ENCODE data around the gene KIF2C. TPM values are rescaled to one million over a fixed set of nuclear protein-coding genes. Genes with fewer than 3 reads are reported as not detected.
"Not testable (repeated sequence)": the region's sequence is repeated elsewhere in the genome, so short reads cannot be mapped to it uniquely, and the experiment has no call there.

KIF2C gene
- total RNA-seq, 1 experiment from 2014 or later, result 82.2 TPM

DNA sequence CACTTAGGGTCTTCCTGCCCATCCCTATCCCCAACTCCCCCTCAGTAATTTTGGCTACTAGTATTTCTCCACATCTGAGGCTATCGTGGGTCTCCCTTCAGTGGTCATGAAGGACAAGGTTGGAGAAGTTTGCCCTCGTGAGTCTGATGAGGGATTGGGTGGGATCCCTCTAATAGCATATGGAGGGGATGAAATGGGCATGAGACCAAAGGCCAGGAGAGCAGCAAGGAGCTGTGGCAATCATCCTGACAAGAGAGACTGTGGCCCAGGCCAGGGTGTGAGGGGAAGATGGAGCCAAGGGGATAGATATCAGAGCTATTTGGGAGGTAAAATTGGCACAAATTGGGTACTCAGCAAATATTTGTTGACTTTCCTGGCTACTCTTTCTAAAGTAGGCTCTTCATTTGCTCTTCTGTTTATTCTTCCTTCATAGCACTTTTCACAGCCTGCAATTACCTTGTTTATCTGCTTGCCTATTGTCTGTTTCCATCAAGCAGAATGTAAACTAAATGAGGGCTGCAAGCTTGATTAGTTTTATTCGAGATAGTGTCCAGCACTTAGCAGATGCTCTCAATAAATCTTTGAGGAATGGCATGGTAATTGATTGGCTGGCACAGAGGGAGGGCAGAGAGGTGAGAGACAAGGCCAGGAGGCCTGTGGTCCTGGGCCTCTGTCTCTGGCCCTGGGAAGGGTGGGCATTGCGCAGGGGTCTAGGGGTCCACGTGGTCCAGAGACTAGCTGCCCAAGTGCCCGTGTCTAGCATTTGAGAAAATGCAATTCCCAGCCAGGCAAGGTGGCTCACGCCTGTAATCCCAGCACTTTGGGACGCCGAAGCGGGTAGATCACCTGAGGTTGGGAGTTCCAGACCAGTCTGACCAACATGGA lies 59.1 kb downstream of the KIF2C start:
- DNase-seq (ENCODE audit: low spot score), result no peak

DNA sequence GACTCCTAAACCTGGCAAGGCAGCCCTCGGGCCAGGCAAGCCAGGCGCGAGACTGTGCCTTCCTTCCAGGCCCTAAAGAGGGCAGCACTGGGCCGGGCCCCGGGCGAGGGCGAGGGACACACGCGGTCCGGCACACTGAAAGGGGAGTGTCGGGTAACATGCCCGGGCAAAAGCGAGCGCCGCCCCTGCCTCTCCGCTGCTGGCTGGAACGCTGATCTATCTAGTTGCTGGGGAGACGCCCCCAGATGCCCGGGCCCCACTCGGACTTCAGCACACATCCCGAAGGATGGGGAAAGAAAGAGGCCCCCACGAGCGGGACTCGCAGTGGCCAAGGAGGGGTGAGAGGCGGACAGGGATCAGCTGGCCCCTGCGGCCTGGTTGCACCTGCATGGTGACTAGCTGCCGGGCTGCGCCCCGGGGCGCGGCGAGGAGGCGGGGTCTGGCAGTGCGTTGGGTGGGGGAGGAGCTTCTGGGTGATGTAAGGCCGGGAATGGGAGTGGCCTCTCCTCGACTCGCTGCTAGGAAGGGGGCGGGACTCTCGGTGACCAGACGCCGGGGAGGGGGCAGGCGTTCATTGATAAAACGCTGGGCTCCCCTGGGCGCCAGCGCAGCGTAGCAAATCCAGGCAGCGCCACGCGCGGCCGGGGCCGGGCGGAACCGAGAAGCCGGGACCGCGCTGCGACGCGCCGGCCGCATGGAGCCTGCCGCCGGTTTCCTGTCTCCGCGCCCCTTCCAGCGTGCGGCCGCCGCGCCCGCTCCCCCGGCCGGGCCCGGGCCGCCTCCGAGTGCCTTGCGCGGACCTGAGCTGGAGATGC lies 60.3 kb downstream of the KIF2C start, which contains the start of gene PLK3:
Gene PLK3, plus strand, starts transcription at position 608 of the 815 bp plus-strand sequence. Its CDS starts 87 bp downstream, at position 695.
- peak; percentile 97 for DNase-seq (ENCODE audit: low spot score)

DNA sequence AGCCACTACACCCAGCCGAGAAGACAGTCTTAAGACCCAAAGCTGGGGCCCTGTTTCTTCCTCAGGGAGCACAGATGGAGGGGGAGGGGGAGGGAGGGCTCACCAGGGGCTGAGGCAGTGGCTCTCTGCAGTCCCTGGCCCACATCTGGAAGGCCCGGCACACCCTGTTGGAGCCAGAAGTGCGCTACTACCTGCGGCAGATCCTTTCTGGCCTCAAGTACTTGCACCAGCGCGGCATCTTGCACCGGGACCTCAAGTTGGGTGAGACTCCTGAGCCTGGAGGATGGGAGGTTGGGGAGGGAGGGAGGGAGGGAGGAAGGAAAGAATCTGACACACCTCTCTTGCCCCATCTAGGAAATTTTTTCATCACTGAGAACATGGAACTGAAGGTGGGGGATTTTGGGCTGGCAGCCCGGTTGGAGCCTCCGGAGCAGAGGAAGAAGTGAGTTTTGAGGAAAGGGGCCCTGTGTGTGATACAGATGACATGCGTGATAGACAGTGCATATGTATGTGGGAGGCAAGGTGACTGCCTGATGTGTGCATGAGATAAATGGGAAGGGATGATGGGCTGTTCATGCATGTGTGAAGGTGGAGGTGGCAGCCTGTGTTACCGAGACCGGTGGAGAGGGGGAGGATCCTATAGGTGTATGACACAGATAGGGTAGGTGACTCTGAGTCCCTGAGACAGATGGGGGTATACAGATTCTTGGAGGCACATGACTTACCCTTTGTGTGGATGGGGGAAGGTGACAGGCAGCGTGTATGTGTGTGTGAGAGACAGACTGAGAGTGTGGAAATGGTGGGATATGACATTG lies 62.1 kb downstream of the KIF2C start:
- no peak for DNase-seq (ENCODE audit: low spot score)

DNA sequence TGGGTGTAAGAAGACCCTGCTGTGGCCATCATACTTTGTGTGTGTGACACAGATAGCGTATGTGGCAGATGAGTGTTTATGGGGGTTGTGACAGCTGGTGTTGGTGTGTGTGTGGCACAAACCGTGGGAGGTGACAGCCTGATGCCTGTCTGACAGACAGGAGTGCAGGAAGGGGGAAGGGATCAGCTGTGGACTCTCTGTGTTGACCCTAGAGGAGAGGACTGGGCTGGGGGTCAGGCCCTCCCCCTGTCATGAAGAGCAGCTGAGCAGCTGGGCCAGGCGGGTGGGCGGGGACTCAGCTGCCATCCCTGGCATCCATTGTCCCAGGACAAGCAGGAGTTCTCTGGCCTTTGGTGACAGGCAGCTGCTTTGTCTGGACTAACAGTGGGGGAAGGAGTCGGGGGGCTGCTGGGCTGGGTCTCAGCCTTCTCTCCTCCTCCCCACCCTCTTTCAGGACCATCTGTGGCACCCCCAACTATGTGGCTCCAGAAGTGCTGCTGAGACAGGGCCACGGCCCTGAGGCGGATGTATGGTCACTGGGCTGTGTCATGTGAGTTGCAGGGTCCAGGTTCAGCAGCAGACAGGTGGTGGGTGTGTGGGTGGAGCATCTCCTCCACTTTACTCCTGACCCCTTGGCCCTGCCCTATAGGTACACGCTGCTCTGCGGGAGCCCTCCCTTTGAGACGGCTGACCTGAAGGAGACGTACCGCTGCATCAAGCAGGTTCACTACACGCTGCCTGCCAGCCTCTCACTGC lies 62.8 kb downstream of the KIF2C start:
- DNase-seq (ENCODE audit: low spot score), result no peak

DNA sequence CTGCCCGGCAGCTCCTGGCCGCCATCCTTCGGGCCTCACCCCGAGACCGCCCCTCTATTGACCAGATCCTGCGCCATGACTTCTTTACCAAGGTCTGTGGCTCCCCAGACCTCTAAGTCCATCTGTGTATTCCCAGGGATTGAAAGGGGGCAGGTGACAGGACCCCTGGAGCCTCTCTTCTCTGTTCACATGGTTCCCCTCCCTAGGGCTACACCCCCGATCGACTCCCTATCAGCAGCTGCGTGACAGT lies 63.4 kb downstream of the KIF2C start:
- no peak for DNase-seq (ENCODE audit: low spot score)

DNA sequence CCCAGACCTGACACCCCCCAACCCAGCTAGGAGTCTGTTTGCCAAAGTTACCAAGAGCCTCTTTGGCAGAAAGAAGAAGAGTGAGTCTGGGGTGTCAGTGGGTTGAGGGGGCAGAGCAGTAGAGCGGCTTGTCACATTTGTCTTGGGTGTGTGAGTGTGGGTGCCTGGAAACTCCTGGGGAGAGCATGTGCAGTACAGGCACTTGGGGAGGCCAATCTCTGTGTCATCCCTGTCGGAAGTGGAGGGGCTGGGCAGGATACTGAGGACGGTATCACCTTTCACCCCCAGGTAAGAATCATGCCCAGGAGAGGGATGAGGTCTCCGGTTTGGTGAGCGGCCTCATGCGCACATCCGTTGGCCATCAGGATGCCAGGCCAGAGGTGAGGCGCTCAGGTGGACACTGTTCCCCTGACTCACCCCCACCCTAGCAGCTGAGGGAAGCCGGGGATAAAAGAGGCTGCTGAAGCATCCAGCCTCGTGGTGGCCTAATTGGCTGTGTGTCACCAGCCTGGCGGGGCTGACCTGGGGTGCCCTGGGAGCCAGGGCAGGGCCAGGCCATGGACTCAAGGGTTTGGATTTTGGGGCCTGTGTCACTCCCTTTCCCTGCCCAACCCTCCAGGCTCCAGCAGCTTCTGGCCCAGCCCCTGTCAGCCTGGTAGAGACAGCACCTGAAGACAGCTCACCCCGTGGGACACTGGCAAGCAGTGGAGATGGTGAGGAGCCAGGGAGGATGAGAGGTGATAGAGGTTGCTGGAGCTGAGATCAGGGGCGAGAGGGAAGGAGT lies 63.9 kb downstream of the KIF2C start:
- DNase-seq (ENCODE audit: low spot score), result no peak

DNA sequence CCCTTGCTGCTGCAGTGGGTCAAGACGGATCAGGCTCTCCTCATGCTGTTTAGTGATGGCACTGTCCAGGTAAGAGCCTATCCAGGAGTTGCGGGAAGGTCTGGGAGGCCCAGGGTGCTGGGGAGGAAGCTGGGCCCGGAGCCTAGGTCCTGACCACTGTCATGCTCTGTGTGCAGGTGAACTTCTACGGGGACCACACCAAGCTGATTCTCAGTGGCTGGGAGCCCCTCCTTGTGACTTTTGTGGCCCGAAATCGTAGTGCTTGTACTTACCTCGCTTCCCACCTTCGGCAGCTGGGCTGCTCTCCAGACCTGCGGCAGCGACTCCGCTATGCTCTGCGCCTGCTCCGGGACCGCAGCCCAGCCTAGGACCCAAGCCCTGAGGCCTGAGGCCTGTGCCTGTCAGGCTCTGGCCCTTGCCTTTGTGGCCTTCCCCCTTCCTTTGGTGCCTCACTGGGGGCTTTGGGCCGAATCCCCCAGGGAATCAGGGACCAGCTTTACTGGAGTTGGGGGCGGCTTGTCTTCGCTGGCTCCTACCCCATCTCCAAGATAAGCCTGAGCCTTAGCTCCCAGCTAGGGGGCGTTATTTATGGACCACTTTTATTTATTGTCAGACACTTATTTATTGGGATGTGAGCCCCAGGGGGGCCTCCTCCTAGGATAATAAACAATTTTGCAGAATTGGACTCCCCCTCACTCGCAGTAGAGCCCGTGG lies 65.8 kb downstream of the KIF2C start:
- no peak for DNase-seq (ENCODE audit: low spot score)

DNA sequence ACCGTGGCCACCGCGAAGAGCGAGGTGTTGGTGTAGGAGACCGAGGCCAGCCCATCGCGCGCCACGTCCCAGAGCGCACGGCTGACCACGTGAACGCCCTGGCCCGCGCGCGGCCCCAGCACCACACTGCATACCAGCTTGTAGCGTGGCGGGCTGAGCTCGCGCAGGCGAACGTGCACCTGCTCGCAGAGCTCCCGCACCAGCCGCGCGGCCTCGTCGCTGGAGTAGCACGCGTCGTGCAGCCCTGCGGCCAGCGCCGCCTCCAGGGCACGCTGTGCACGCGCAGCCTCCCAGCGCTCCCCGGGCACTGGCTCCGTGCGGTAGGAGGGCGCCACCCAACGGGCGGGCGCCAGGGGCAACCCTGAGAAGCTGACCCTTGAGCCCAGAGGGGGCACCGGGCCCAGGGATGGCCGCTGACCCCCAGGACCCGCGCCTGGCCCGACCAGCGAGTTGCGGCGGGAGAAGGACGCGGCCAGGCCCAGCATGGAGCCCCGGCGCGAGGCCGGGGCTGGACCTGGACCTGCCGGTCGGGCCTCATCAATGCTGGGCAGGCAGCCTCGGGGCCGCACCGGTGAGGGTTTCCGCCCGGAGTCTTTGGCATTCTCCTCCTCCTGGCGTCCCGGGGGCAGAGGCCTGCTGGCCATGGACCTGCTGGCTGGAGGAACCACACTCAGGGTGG lies 66.5 kb downstream of the KIF2C start:
- no peak for DNase-seq (ENCODE audit: low spot score)

DNA sequence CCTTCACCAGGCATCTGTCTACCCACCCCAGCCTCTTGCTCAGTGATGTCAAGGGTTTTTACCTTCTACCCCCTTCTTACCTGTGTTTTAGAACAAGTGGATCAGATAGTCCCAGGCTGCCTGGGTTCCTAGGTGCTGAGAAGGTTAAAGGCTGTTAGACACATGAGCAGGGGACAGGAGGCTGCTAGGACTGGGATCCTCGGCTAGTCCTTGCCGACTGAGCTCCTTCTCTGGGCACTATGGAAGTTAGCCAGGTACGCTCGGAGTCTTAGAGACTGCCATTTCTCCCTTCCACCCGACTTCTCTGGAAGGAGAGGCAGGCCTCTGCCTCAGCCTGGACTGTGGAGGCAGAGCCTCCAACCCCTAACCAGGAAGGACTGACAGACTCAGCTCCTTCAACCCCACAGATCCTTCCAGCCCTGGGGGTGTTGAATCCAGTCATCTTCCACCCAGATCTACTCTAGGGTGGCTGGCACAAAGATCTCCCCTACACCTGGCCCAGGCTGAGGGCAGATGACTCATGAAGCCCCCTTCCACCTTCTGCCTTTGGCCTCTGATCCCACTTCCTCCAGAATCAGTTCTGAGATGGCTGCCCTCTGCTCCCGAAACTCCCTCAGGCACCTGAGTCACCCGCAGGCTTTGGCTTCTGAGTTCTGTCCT lies 67.2 kb downstream of the KIF2C start, which contains the start of gene DYNLT4:
Gene DYNLT4, minus strand, starts transcription at position 648 of the 660 bp plus-strand sequence. CDS start 683 bp downstream, outside the sequence.
- no peak for DNase-seq (ENCODE audit: low spot score)

DNA sequence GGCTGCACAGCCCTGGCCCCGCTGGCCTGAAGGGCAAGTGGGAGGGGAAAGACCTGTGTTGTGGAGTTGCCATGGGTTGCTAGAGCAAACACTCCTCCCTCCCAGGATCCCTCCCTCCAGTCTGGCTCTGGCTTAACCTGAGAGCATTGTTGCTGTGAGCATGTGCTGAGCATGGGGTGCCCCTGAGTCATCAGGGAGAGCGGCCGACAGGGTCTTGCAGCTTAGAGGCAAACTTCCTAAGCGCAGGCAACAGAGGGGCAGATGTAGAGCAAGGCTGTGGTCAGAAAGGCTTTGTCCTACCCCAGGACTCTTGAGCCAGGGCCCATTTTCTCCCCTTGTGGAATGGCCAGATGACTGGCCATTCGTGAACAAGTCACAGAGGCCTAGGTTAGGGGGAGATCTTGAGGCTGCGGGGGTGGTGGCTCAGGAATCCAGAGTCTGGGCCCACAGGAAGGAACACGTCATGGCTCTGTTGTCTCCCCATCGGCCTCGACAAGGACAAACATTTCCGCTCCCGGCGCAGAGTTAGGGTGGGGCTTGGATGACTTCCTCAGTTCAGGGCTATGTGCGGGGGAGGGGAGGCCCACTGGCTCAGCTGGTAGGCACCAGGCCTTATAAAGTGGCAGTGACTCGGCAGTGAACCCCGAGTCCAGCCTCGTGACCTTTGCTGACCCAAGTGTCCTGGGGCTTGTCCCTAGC lies 67.9 kb downstream of the KIF2C start:
- DNase-seq (ENCODE audit: low spot score), result peak; percentile 99

DNA sequence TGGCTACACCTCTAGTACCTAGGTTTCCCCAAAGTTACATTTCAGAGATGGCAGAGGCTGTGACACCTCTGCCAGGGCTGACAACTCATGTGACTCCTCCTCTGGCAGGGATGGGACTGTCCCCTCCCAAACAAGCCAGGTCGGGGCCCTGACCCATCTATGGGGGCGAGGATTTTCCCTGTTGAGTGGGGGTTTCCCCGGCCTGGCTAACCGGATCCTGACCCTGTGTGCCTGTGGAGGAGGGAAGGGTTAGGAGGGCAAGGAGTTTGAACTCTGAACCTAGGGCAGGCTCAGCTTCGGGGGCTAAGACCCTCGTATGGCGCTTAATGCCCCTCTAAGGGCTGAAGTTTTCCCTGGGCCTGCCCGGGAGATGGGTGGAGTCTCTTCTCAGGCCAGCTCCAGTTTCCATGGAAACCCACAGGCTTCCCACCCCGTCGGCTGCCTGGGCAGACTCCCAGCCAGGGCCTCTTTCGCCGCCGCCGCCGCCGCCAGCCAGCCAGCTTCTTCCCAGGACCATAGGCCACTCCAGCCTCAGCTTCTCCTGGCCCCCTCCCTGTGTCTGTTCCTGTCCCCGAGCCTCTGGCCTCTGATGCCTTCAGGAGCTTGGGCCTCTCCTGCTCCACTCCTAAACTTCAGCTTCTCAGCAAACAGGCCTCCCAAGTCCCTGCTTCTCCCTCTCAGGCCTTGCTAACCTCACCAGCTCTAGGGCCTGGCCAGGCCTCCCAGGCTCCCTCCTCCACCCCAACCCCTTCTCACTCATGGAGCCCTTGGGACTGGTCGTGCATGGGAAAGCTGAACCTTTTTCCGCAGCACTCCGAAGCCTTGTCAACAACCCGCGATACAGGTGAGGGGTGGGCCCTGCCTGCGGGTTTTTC lies 68.7 kb downstream of the KIF2C start, which contains the start of gene BTBD19:
Gene BTBD19, plus strand, starts transcription at position 461 of the 875 bp plus-strand sequence. Its CDS starts 298 bp downstream, at position 759.
- DNase-seq (ENCODE audit: low spot score), result peak; percentile 91

DNA sequence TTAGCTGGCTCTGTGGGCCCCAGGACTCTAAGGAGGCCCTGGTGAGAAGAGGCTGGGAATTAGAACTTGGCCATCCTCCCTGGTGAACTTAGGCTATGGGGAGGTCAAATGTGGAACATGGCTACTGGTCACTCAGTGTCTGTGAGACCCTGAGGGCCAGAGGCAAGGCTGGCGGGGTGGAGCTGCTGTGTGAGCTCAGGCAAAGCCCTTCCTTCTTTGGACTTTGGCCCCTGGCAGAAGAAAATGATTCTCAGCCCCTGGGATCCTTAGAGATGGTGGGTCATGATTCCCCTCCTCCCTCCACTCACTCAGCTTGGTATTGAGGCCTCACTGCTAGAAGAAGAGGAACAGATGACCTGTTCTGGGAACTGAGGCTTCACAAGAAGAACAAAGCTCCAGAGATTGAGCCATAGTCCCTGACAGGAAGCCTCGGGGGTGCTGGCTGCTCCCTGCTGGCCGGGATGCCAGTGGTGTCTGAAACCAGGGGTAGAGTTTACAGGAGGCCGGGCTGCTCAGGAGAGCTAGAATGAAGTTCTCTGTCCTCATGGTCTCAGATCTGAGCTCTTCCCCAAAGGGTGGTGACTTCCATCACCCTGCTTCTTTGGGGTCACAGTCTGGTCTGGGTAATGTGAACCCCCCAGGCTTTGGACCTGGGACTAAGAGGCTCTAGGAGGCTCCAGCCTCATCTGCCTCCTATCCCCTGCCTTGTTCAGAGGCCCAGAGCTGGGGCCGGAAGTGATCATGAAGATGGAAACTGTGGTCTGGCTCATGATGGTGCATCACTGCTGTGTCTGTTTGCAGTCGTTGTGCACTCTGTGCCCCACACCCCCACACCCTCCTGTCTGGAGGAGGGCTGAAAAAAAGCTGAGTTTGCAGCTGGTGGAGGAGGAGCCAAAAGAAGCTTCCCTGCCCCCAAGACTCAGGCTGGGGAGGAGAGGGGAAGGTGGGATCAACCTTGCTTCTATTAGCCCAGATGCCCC lies 69.6 kb downstream of the KIF2C start:
- DNase-seq (ENCODE audit: low spot score), result peak; percentile 63

DNA sequence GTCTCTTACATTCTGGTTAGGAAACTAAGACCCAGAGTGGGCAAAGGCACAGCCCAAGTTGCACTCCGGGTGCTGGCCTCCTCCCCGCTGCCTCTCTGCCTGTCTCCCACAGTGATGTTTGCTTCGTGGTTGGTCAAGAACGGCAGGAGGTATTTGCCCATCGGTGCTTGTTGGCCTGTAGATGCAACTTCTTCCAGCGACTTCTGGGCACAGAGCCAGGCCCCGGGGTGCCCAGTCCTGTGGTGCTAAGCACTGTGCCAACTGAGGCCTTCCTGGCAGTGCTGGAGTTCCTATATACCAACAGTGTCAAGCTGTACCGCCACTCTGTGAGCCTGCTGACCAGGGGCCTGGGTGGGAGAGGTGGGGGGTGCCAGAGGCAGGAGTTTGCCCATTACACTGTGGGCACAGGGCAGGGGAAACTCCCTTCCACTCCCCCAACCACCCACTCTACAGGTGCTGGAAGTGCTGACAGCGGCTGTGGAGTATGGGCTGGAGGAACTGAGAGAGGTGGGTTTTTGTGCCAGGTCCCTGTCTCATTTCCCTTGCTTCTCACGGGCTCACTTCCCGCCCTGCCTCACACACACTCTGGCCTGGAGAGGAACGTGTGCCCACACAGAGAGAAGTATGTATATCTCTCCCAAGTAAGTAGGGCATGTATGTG lies 70.6 kb downstream of the KIF2C start:
- peak; percentile 74 for DNase-seq (ENCODE audit: low spot score)

DNA sequence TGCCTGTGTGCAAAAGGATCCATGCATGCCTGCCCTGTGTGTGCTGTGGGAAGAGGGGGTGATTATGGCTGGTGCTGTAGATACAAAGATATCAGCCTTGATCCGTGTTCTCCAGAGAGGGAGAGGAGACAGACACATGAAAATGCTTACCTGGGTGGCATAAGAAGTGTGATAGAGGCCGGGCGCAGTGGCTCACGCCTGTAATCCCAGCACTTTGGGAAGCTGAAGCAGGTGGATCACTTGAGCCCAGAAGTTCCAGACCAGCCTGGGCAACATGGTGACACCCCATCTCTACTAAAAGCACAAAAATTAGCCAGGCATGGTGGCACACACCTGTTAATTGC lies 71.1 kb downstream of the KIF2C start:
- DNase-seq (ENCODE audit: low spot score), result not testable (repeated sequence)

DNA sequence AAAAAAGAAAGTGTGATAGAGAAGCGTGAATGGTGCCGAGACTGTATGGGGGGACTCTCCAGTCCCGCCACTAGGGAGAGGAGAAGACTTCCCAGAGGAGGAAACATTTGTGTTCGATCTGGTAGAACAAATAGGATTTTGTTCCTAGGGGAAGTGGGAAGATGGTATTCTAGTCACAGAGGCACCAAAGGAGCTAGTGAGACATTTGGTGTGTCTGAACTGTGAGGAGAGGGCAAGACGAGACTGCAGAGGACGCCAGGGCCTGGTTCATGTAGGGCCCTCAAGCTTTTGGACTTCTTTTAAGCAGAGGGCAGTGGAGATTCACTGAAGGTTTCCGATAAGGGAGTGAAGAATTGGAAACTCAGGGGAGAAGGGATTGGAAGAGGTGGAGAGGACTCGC lies 71.6 kb downstream of the KIF2C start:
- DNase-seq (ENCODE audit: low spot score), result no peak
